Kidney (tissue), 14 donors: ENCODE data around the gene B3GLCT. TPM values are rescaled to one million over a fixed set of nuclear protein-coding genes. Genes with fewer than 3 reads are reported as not detected.
A peak's percentile ranks its signal among the peaks of the same experiment; 100 is the strongest.

ENCODE experiments used
- DNase-seq, 5 donors: peaks; one replicate each; pipeline ENCODE4 v3.0.0-alpha.2; 2013 to 2020
- FAIRE-seq: peaks from 2 replicates; lab custom pipeline; 2012; peaks lifted over from hg19 to GRCh38; lab: Jason Lieb, UNC
- H3K27ac ChIP-seq, 2 donors: one replicate each; pipeline ENCODE4 v1.7.0; 2013; ENCODE audit warnings: low read depth in 2 of 2, low read length in 2 of 2, inconsistent platforms in 1 of 2
- H3K27me3 ChIP-seq: one replicate; pipeline ENCODE4 v1.7.1; 2013; ENCODE audit warnings: low read length, inconsistent platforms; ENCODE audit not compliant: control insufficient read depth, insufficient read depth
- H3K36me3 ChIP-seq, 3 donors: one replicate each; pipeline versions ENCODE4 v1.7.0 to v1.7.1; 2013; ENCODE audit warnings: low read length in 3 of 3, control low read depth in 1 of 3, inconsistent platforms in 1 of 3; ENCODE audit not compliant: insufficient read depth in 3 of 3, control insufficient read depth in 2 of 3
- H3K4me1 ChIP-seq, 3 donors: one replicate each; pipeline versions ENCODE4 v1.7.0 to v1.7.1; 2013; ENCODE audit warnings: low read length in 3 of 3, inconsistent platforms in 1 of 3, low read depth in 1 of 3; ENCODE audit not compliant: control insufficient read depth in 2 of 3, insufficient read depth in 2 of 3
- H3K4me3 ChIP-seq, 3 donors: one replicate each; pipeline versions ENCODE4 v1.7.0 to v1.8.1; 2013; ENCODE audit warnings: low read length in 3 of 3, control low read depth in 1 of 3, inconsistent platforms in 1 of 3
- H3K9ac ChIP-seq, 3 donors: one replicate each; pipeline versions ENCODE4 v1.7.0 to v1.7.1; 2013; ENCODE audit warnings: low read length in 3 of 3, control low read depth in 1 of 3, inconsistent platforms in 1 of 3
- H3K9me3 ChIP-seq, 3 donors: one replicate each; pipeline versions ENCODE4 v1.7.0 to v1.7.1; 2013; ENCODE audit warnings: low read length in 3 of 3, control low read depth in 1 of 3, inconsistent platforms in 1 of 3; ENCODE audit not compliant: control insufficient read depth in 2 of 3, insufficient read depth in 1 of 3
- CTCF ChIP-seq: IDR thresholded peaks from 3 replicates; pipeline ENCODE4 v1.5.1; 2012; ENCODE audit warnings: mild to moderate bottlenecking, moderate library complexity, borderline replicate concordance; ENCODE audit not compliant: insufficient read depth; ENCODE audit errors: extremely low read depth
- intact Hi-C: fragments of 100-400 bp; cut with DNase I; formaldehyde crosslinking; loops from one replicate; pipeline ENCODE4 v1.11.1; 2022
- polyA plus RNA-seq: library from polyadenylated mRNA; stranded (reverse); fragments of 350-450 nt; fragmentation: Illumina TruSeq; extraction: RNeasy Lipid Tissue Mini Kit (QIAGEN cat#74804); gene quantifications from one replicate; pipeline ENCODE4 v1.2.3, GENCODE V29; 2014; ENCODE audit warnings: low read depth, low replicate concordance; ENCODE audit not compliant: insufficient read depth
- total RNA-seq: library from RNA; stranded (reverse); fragmentation: NEBNext Ultra II Directional; extraction: Animal tissue kit (Norgen Biotek cat#: 25700); gene quantifications from one replicate; pipeline ENCODE4 v1.2.1, GENCODE V29; 2021
- donor health status: control.
- donor health status: control.
- donor health status: control.
- donor health status: control.
- donor health status: control.
- donor health status: DM: yes; HTN: yes; CAD: no.
- donor health status: Normal renal cell carcinoma (clear cell type).

The B3GLCT gene
- total and polyA plus RNA-seq, 2 donors from 2014 or later: 5.9 to 7.7 TPM

- Histone ChIP-seq H3K4me3 (no peak overlapping the region), H3K36me3 (peaks cover under 1 to 30% (median 25%) of the 10 kb centered on the region in 3 donors)
- intact Hi-C loops: no loop called here
These were observed 44.8 kb upstream of the B3GLCT start for GRCh38 chr13:31154939-31155338.

GRCh38 chr13:31159306-31159705 lies 40.5 kb upstream of the B3GLCT start:
- H3K9ac ChIP-seq: no peak overlapping the region
- no peak overlapping the region for H3K4me3 ChIP-seq

More at GRCh38 chr13:31154939-31155338, 44.8 kb upstream of the B3GLCT start:
- Histone ChIP-seq H3K9ac (no peak overlapping the region), H3K9me3 (no peaks in the 10 kb centered on the region), H3K27me3 (no peaks in the 10 kb centered on the region), H3K4me1 (peaks cover 0 to 4% (median 0%) of the 10 kb centered on the region in 3 donors), H3K27ac (no peak overlapping the region)
- no peak for TF ChIP-seq CTCF
- no peak for DNase-seq
- FAIRE-seq: no peak

GRCh38 chr13:31160857-31161556 lies 38.8 kb upstream of the B3GLCT start:
- FAIRE-seq (no peak), DNase-seq (peak; percentile 74 to 91 (median 83))
- Histone ChIP-seq H3K27me3 (no peaks in the 10 kb centered on the region), H3K9ac (peak overlapping the region; percentile 64 to 99 (median 98)), H3K4me1 (peaks cover 0 to 14% (median 2%) of the 10 kb centered on the region in 3 donors), H3K9me3 (no peaks in the 10 kb centered on the region), H3K27ac (peak overlapping the region; percentile 99 to 100), H3K4me3 (peak overlapping the region; percentile 77 to 88 (median 77)), H3K36me3 (no peaks in the 10 kb centered on the region)
- intact Hi-C loops: no loop called here
- TF ChIP-seq CTCF: no peak

More at GRCh38 chr13:31159306-31159705, 40.5 kb upstream of the B3GLCT start:
- DNase-seq: no peak
- Histone ChIP-seq H3K27ac (no peak overlapping the region), H3K4me1 (peaks cover 0 to 14% (median 2%) of the 10 kb centered on the region in 3 donors), H3K36me3 (peaks cover 0 to 8% (median 7%) of the 10 kb centered on the region in 3 donors), H3K9me3 (no peaks in the 10 kb centered on the region), H3K27me3 (no peaks in the 10 kb centered on the region)
- no peak for TF ChIP-seq CTCF
- intact Hi-C loops: no loop called here
- no peak for FAIRE-seq
